HG03025 (cell line): ENCODE data around the gene TRMT61B.

Source experiments
- ATAC-seq: cut with Tn5 transposase; IDR thresholded peaks from one replicate; pipeline ENCODE4 v1.9.1; 2021; ENCODE audit warnings: mild to moderate bottlenecking, moderate library complexity; ENCODE audit not compliant: unreplicated experiment, low FRiP score

The TRMT61B gene

DNA sequence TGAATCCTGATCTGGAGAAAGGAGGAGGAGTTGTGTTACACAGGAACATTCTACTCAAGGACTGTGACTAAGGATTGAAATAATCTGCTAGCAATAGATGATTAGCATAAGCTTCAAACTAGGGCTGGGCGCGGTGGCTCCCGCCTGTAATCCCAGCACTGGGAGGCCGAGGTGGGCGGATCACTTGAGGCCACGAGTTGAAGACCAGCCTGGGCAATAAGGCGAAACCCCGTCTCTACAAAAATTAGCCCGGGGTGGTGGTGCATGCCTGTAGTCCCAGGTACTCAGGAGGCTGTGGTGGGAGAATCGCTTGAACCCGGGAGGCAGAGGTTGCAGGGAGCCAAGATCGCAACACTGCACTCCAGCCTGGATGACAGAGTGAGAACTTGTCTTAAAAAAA is 1.5 kb downstream of the TRMT61B start:
- no peak for ATAC-seq

DNA sequence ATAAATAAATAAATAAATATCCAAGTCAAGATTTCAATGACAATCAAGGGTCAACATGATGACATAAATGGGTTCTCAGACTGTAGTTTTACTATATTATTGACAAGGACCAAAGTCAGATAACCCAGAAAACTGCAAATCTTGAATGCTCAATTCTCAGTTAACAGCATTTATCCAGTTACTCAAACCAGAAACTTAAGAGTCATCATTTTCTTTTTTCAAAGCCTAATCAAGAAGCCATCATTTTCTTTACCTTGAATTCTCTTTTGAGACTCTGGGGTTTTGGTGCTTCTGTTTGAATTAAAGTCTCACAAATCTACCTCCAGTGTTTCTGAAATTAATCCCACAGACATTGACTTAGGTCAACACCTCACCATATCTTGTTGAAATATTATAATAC is 14.1 kb downstream of the TRMT61B start:
- no peak for ATAC-seq

DNA sequence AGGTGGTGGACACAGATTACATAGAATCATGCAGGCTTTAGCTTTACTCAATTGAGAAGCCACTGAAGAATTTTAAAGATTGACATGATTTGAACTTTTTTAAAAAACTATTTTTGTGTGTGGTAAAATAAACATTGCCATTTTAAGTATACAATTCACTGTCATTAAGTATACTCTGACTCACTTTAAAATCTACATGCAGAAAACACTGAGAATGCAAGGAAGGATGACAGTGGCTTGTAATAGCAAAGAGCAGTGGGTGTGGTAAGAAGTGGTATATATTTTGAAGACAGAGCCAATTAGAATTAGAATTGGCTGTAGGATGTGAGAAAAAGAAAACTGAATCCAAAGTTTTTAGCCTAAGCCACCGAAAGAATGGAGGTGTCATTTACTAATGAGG is 14.9 kb downstream of the TRMT61B start:
- no peak for ATAC-seq

DNA sequence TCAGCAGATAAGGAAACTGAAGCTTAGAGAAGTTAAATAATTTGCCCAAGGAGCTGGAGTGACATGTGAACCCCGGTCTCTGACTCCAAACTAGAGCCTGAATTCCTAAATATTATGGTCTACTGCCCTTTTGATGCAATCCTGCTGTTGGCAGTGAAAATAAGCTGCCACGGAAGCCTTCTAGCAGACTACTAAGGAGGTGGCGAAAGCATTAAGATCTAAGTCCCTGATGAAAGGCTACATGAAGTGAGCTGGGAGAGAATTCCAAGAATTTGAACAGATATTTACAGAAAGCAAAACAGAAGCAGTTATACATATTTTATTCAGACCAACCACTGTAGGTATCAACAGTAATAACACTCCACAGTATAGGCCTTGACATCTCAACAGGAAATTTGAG is 28.1 kb downstream of the TRMT61B start:
- ATAC-seq: no peak

DNA sequence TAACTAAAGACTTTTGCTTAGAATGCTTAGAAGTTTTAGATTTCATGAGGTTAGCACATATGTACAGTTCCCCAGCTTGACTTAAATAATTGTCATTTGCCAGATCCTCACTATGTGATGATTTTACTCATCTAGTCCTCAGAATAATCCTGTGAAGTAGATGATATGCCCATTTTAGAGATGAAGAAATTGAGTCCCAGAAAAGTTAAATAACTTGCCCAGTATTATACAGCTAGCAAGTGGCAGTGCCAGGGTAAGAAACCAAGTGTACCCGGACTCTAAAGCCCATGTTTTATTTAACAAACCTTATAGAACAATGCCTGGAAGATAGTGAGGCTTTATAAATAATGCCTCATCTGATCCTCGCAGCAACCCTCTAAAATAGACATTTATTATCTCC is 31.1 kb downstream of the TRMT61B start:
- no peak for ATAC-seq

DNA sequence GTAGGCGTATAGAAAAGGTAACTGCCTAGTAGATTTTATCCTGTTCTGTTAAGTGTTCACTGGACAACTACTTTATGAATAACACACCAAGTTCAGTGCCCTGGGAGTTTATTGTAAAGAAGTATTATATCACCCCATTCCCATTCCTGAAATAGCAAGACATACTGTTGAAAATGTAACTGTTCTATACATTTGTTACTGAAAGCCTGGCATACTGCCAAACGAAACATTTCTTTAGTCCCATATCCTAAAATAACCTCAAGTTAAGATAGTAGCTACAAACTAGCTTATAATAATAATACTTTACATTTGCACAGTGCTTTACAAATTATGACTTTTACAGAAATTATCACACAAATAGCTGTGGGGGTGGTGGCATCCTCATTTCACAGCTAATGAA is 34.3 kb downstream of the TRMT61B start:
- ATAC-seq: no peak

DNA sequence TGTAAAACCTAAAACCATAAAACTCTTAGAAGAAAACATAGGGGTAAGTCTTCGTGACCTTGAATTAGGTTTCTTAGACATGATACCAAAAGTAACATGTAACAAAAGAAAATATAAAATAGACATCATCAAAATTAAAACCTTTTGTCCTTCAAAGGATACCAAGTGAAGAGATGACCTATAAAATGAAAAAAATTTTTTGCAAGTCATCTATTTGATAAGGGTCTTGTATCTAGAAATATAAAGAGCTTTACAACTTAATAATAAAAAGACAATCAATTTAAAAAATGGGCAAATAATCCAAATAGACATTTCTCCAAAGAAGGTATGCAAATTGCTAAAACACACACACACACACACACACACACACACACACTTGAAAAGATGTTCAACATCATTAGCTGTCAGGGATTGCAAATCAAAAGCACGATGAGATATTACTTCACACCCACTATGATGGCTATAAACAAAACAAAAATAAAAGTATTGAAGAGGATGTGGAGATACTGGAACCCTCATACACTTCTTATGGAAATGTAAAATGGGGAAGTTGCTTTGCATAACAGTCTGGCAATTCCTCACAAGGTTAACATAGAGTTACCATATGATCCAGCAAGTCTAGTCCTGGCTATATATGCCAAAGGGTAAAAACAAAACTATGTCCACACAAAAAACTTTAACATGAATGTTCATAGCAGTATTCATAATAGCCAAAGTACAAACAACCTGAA is 36.2 kb downstream of the TRMT61B start:
- no peak for ATAC-seq

DNA sequence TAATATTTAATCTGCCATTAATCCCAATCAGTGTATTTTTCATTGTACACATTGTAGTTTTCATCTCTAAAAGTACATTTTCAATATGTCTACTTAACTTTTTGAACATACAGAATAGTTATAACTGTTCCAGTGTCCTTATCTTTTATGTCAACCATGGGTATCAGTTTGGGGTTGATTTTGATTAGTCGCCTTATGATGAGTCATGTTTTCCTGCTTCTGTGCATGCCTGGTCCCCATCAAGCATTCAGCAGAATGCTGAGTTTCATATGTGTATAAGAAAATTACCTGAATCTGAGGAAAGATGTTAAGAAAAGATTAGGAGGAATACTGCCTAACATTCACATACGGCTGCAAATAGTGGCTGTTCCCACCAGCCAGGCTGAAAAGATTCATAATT is 41.7 kb downstream of the TRMT61B start:
- no peak for ATAC-seq

DNA sequence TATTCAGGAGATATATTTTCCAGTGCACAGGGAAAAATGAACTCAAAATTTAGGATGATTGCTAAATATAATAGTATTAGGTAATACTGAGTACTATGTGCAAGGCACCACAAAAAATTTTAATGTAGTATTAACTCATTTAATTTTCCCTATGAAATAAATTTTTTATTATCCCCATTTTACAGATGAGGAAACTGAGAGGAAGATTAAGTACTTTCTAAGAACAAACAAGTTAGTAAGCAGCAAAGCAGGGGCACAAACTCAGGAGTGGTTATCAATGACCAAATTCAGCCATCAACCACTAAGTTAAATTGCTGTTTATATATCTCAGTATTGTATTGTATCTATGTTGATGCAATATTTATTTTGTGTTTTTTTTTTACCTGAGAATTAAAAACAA is 45.2 kb downstream of the TRMT61B start:
- no peak for ATAC-seq

DNA sequence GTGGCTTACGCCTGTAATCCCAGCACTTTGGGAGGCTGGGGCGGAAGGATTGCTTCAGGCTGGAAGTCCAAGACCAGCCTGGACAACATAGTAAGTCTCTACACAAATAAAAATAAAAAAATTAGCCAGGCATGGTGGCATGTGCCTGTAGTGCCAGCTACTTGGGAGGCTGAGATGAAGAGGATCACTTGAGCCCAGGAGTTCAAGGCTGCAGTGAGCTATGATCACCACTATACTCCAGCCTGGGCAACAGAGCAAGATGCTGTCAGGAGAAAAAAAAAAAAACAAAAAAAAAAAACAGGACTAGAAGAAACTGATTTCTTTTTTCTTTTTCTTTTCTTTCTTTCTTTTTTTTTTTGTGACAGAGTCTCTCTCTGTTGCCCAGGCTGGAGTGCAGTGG is 45.9 kb downstream of the TRMT61B start:
- no peak for ATAC-seq

DNA sequence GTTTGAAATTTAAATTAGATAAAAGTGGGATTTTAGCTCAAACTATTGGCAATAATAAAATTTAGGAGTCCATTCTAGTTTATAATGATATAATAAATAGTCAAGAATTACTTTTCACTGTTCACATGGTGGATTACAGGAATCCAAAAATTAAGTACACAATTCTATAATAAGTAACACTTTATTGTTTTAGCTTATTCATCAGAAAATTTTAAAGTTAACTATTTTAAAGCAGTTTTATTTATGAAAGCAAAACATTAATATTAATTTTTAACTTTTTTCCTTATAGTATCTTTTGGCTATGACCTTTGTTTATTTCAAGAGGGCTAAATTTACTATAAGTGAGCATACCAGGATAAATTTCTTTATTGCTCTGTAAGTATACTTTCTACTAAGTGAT is 48.1 kb downstream of the TRMT61B start:
- ATAC-seq: no peak

DNA sequence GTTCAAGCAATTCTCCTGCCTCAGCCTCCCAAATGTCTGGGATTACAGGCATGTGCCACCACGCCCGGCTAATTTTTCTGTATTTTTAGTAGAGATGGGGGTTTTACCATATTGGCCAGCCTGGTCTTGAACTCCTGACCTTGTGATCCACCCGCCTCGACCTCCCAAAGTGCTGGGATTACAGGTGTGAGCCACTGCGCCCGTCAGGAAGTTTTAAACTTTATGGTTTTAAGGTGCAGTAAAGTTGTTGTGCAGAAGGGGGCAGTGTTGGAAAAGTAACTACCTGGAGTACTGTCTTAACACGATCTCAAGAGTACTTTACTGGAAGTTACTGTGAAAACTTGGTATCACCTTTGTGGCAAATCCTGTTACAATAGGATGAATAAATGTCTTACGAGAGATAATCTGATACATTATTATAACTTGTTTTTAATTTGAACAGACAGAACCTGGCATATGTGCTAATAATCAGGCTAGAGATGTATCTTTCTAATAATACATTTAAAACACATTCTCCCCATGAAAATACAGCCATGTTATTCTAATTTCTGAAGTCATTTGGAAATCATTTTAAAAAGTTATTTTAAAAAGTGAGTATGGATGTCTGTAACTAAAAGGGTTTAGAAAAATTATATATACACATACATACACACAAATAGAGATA is 48.7 kb downstream of the TRMT61B start:
- ATAC-seq: no peak

DNA sequence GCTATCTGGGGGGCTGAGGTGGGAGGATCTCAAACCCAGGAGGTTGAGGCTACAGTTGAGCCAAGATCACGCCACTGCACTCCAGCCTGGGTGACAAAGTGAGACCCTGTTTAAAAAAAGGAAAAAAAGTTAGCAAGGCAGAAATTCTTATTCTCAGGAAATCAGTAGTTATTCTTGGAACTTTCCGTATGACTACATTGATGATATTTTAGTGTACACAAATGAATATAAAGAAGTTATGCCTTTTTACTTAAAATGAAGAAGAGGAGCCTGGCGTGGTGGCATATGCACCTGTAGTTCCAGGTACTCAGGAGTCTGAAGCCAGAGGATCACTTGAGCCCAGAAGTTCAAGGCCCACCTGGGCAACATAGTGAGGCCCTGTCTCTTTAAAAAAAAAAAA is 52.1 kb downstream of the TRMT61B start:
- ATAC-seq: no peak

DNA sequence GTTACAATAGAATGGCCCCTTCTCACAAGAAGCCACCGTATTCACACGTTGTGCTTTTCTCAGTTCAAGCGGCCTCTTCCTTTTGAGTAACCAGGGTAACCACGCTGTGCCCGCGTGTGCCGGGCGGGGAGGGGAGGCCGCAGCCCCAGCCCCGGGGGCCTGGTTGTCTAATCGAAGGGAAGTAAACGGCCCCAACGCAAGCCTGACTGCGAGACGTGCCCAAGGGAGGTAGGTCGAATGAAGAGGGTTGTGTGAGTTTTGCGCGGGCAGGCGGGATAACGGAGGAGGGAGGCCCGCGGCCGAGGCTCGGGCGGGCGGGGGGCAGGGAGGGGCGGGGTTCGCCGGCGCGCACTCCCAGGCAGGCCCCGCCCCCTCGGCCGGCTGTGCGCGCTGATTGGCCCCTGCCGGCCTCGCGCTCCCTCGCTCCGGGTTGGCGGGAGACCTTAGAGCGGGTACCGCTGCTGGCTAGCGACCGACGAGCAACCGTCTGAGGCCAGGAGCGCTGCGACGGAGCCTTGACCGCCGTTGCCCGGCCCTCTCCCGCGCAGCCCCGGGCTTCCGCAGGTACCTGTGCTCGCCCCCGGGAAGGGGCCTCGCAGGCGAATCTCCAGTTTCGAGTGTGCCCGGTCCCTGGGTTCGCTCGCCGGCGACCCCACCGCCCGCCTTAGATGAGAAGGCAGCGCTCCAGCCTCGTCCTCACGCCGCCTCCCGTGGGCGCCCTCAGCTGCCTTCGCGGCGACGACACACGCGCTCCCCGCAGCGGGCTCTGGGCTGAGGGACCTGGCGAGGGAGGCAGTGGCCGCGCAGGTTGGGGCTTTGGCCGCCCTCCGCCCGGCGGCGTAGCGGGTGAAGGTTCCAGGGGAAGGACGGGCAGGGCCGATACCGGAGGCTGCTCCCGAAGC is 59.5 kb downstream of the TRMT61B start, which contains the start of gene SPDYA:
Gene SPDYA (plus strand): TSS at position 451 of the 902 bp plus-strand sequence. CDS start 5,181 bp downstream, outside the sequence.
- peak; percentile 61 for ATAC-seq

DNA sequence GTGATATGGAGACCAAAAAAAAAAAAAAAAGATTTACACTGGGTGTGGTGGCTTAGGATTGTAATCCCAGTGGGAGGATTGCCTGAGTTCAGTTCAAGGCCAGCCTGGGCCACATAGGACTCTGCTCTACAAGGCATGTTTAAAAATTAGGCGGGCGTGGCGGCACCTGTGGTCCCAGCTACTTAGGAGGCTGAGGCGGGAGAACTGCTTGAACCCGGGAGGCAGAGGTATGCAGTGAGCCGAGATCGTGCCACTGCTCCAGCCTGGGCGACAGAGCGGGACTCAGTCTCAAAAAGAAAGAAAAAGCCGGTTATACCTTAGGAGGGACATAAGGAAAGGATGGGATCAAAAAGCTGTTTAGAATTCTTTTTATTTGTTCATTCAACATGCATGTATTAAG is 60.2 kb downstream of the TRMT61B start:
- ATAC-seq: no peak

DNA sequence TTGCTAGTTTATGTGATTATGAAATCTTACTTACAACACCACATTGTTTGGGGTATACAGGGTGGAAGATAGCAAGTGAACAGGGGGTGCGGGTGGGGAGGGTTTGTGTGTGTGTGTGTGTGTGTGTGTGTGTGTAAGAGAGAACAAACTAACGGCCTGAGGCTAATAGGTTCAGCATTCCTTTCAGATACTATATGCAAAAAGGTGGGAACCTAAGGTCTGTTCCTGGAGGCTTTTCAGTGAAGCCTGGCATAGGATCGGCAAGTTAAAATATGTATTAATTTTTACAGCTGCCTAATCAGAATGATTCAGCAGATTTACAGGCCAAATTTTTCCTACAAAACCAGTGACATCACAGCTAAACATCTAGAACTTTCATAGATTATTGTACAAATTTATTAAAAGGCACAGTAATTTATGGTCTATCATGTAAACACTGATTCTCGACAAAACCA is 67.1 kb downstream of the TRMT61B start:
- ATAC-seq: no peak

DNA sequence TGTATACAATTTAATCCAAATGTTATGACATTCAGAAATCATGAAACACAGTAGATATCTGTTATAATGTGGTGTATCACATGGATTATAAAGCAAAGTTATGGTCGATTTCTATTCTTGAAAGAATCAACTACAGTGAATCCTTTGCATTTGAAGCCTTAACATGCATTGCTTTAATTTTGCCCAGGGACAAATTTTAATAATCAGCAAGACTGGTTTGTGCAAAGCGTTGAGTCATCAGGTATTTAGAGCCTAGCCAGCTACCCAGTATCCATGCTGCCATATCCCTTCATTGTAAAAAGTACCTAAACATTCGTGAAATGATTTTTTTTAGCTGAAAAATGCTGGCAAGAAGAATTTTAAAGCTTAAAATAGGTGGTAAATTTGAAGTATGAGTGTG is 68.4 kb downstream of the TRMT61B start:
- ATAC-seq: no peak
